Smooth muscle cell (in vitro differentiated cells): Measurements from ENCODE around the gene AP2A1. TPM values are rescaled to one million over a fixed set of nuclear protein-coding genes. Genes with fewer than 3 reads are reported as not detected.

Experiments used
- DNase-seq: peaks from one replicate; lab custom pipeline; 2025; ENCODE audit not compliant: unreplicated experiment; lab: John Stamatoyannopoulos, UW
- H2AFZ ChIP-seq: fragments of 200-600 bp; sonication (generic); 2 replicates; pipeline ENCODE4 v1.6.0; 2016; ENCODE audit warnings: antibody characterized with exemption, low read depth, mild to moderate bottlenecking
- H3F3A ChIP-seq: fragments of 200-600 bp; sonication (generic); 2 replicates; pipeline ENCODE4 v1.6.0; 2017; ENCODE audit warnings: antibody characterized with exemption, low read depth
- H3K27ac ChIP-seq: fragments of 200-600 bp; sonication (generic); 2 replicates; pipeline ENCODE4 v1.5.1; 2016; ENCODE audit warnings: low read depth, mild to moderate bottlenecking
- H3K27me3 ChIP-seq: fragments of 200-600 bp; sonication (generic); 2 replicates; pipeline ENCODE4 v1.6.1; 2016; ENCODE audit warnings: low read depth, mild to moderate bottlenecking
- H3K36me3 ChIP-seq: fragments of 200-600 bp; sonication (generic); 2 replicates; pipeline ENCODE4 v1.5.1; 2016; ENCODE audit warnings: low read depth
- H3K4me1 ChIP-seq: fragments of 200-600 bp; sonication (generic); 2 replicates; pipeline ENCODE4 v1.5.1; 2016; ENCODE audit warnings: low read depth
- H3K4me2 ChIP-seq: fragments of 200-600 bp; sonication (generic); 2 replicates; pipeline ENCODE4 v1.6.0; 2016; ENCODE audit warnings: mild to moderate bottlenecking
- H3K4me3 ChIP-seq: fragments of 200-600 bp; sonication (generic); 2 replicates; pipeline ENCODE4 v1.5.1; 2016; ENCODE audit warnings: mild to moderate bottlenecking
- H3K79me2 ChIP-seq: fragments of 200-600 bp; sonication (generic); 2 replicates; pipeline ENCODE4 v1.6.0; 2016; ENCODE audit warnings: low read depth, mild to moderate bottlenecking
- H3K9ac ChIP-seq: fragments of 200-600 bp; sonication (generic); 2 replicates; pipeline ENCODE4 v1.6.0; 2016; ENCODE audit warnings: low read depth
- H3K9me3 ChIP-seq: fragments of 200-600 bp; sonication (generic); replicated peaks from 2 replicates; pipeline ENCODE4 v1.5.1; 2016; ENCODE audit warnings: low read depth
- H4K20me1 ChIP-seq: fragments of 200-600 bp; sonication (generic); 2 replicates; pipeline ENCODE4 v1.6.0; 2016; ENCODE audit warnings: low read depth
- WGBS: methylation state at CpG from one replicate; pipeline ENCODE4 v1.1.7; 2016; ENCODE audit warnings: low lambda C conversion rate; 5-methylcytosine and 5-hydroxymethylcytosine counted together
- polyA plus RNA-seq: library from polyadenylated mRNA; unstranded; fragments of >200 nt; fragmentation: Nextera tagmentation; extraction: Ambion mirVana; gene quantifications from 2 replicates; pipeline ENCODE4 v1.2.1, GENCODE V29; 2016
- total RNA-seq: library from RNA; depleted of rRNA; stranded (reverse); fragments of >200 nt; gene quantifications from 2 replicates; pipeline ENCODE4 v1.2.3, GENCODE V29; 2014
- TF ChIP-seq, protein P1 (sequence below): fragments of 200-600 bp; sonication (generic); IDR thresholded peaks from 2 replicates; pipeline ENCODE4 v1.5.1; 2017; ENCODE audit warnings: borderline replicate concordance, mild to moderate bottlenecking, antibody characterized with exemption; ENCODE audit not compliant: insufficient read depth, poor library complexity, severe bottlenecking

Gene AP2A1
- total and polyA plus RNA-seq, 2 experiments from 2014 or later, result 57.7 to 65.2 TPM

- Histone ChIP-seq H3K4me1 (no peaks in the 10 kb centered on the region), H4K20me1 (no peaks in the 10 kb centered on the region), H3K9ac (no peak overlapping the region), H3K36me3 (no peaks in the 10 kb centered on the region), H3K79me2 (no peaks in the 10 kb centered on the region), H2AFZ (no peak overlapping the region), H3K4me3 (no peak overlapping the region), H3F3A (no peaks in the 10 kb centered on the region), H3K27ac (no peak overlapping the region), H3K9me3 (no peaks in the 10 kb centered on the region), H3K27me3 (no peaks in the 10 kb centered on the region), H3K4me2 (no peak overlapping the region)
- DNase-seq, result no peak
- TF ChIP-seq, protein P1, sequence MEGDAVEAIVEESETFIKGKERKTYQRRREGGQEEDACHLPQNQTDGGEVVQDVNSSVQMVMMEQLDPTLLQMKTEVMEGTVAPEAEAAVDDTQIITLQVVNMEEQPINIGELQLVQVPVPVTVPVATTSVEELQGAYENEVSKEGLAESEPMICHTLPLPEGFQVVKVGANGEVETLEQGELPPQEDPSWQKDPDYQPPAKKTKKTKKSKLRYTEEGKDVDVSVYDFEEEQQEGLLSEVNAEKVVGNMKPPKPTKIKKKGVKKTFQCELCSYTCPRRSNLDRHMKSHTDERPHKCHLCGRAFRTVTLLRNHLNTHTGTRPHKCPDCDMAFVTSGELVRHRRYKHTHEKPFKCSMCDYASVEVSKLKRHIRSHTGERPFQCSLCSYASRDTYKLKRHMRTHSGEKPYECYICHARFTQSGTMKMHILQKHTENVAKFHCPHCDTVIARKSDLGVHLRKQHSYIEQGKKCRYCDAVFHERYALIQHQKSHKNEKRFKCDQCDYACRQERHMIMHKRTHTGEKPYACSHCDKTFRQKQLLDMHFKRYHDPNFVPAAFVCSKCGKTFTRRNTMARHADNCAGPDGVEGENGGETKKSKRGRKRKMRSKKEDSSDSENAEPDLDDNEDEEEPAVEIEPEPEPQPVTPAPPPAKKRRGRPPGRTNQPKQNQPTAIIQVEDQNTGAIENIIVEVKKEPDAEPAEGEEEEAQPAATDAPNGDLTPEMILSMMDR, result no peak
- 98% methylated on average over 10 of the region's 10 CpGs for WGBS
Measured at GRCh38 chr19:49739933-49740332, 26.9 kb upstream of the AP2A1 start.

- no peak overlapping the region for H3K27ac ChIP-seq
- TF ChIP-seq, protein P1, result no peak
- no peak overlapping the region for H3K4me2 ChIP-seq
- H3K36me3 ChIP-seq, result no peaks in the 10 kb centered on the region
- DNase-seq, result no peak
- no peak overlapping the region for H3K9ac ChIP-seq
- no peaks in the 10 kb centered on the region for H3K79me2 ChIP-seq
- H3F3A ChIP-seq, result no peaks in the 10 kb centered on the region
- no peak overlapping the region for H2AFZ ChIP-seq
- WGBS, result 95% methylated on average over 9 of the region's 9 CpGs
- H3K27me3 ChIP-seq, result no peaks in the 10 kb centered on the region
- H3K4me1 ChIP-seq, result no peaks in the 10 kb centered on the region
- H3K4me3 ChIP-seq, result no peak overlapping the region
- no peaks in the 10 kb centered on the region for H4K20me1 ChIP-seq
- no peaks in the 10 kb centered on the region for H3K9me3 ChIP-seq
Measured at GRCh38 chr19:49741210-49741844, 25.5 kb upstream of the AP2A1 start.

- DNase-seq, result no peak
- Histone ChIP-seq H4K20me1 (no peaks in the 10 kb centered on the region), H3K9ac (no peak overlapping the region), H3K36me3 (no peaks in the 10 kb centered on the region), H2AFZ (no peak overlapping the region), H3F3A (no peaks in the 10 kb centered on the region), H3K79me2 (no peaks in the 10 kb centered on the region), H3K4me1 (no peaks in the 10 kb centered on the region), H3K27me3 (no peaks in the 10 kb centered on the region), H3K4me3 (no peak overlapping the region), H3K4me2 (no peak overlapping the region), H3K9me3 (no peaks in the 10 kb centered on the region), H3K27ac (no peak overlapping the region)
- TF ChIP-seq, protein P1, result no peak
- WGBS, result 99% methylated on average over 23 of the region's 23 CpGs
Measured at GRCh38 chr19:49744946-49745381, 21.8 kb upstream of the AP2A1 start.
